SK-N-SH (cell line): ENCODE data around the gene MAN1A1. TPM values are rescaled to one million over a fixed set of nuclear protein-coding genes. Genes with fewer than 3 reads are reported as not detected.

Experiments
- CTCF ChIA-PET: fragments of 300-600, 350-600 bp; formaldehyde crosslinking; extraction: SDS; loops from one replicate; lab custom pipeline; 2021; lab: Yijun Ruan, JAX
- POLR2A ChIA-PET: fragments of 350-600 bp; sonication (Branson Sonifier 250); formaldehyde crosslinking; extraction: SDS; loops from one replicate; lab custom pipeline; 2020; ENCODE audit warnings: antibody characterized with exemption, inconsistent platforms; lab: Yijun Ruan, JAX
- DNase-seq: peaks from one replicate; pipeline ENCODE4 v3.0.0; 2012
- H2AFZ ChIP-seq: fragments of 200-600 bp; sonication (generic); 2 replicates; pipeline ENCODE4 v1.8.1; 2016; ENCODE audit warnings: antibody characterized with exemption, mild to moderate bottlenecking, low read depth
- H3F3A ChIP-seq: fragments of 200-600 bp; sonication (generic); replicated peaks from 2 replicates; pipeline ENCODE3; 2016; ENCODE audit warnings: antibody characterized with exemption, mild to moderate bottlenecking; ENCODE audit not compliant: insufficient read depth
- H3K27ac ChIP-seq, 2 experiments: fragments of 200-500 bp in 1 of 2; fragments of 200-600 bp in 1 of 2; sonication (Bioruptor generic) in 1 of 2; sonication (generic), shearing (Covaris generic) in 1 of 2; 2 replicates each; pipeline versions ENCODE4 v1.5.1 to v1.6.1; 2014 to 2016; ENCODE audit warnings: low read depth in 2 of 2, inconsistent platforms in 1 of 2, low read length in 1 of 2, mild to moderate bottlenecking in 1 of 2, mixed read lengths in 1 of 2
- H3K27me3 ChIP-seq: fragments of 200-600 bp; sonication (generic), shearing (Covaris generic); 2 replicates; pipeline ENCODE4 v1.6.1; 2016; ENCODE audit warnings: mixed run types; ENCODE audit not compliant: insufficient read depth
- H3K36me3 ChIP-seq, 2 experiments: fragments of 200-500 bp in 1 of 2; fragments of 200-600 bp in 1 of 2; sonication (Bioruptor generic) in 1 of 2; sonication (generic) in 1 of 2; replicated peaks in 1 of 2; 2 replicates each; pipeline versions ENCODE3 to v1.5.1; 2014 to 2016; ENCODE audit warnings: low read length in 1 of 2, mild to moderate bottlenecking in 1 of 2; ENCODE audit not compliant: insufficient read depth in 2 of 2, control insufficient read depth in 1 of 2
- H3K4me1 ChIP-seq, 2 experiments: fragments of 200-500 bp in 1 of 2; fragments of 200-600 bp in 1 of 2; sonication (Bioruptor generic) in 1 of 2; sonication (generic), shearing (Covaris generic) in 1 of 2; 2 replicates each; pipeline versions ENCODE4 v1.5.1 to v1.6.1; 2014 to 2016; ENCODE audit warnings: low read depth in 1 of 2, low read length in 1 of 2, mixed run types in 1 of 2; ENCODE audit not compliant: insufficient read depth in 2 of 2, control insufficient read depth in 1 of 2
- H3K4me2 ChIP-seq: fragments of 200-600 bp; sonication (generic), shearing (Covaris generic); 2 replicates; pipeline ENCODE4 v1.6.1; 2017; ENCODE audit warnings: mixed run types
- H3K4me3 ChIP-seq, 2 experiments: fragments of 200-500 bp in 1 of 2; fragments of 200-600 bp in 1 of 2; sonication (Bioruptor generic) in 1 of 2; sonication (generic), shearing (Covaris generic) in 1 of 2; 2 replicates each; pipeline versions ENCODE4 v1.5.1 to v1.8.1; 2014 to 2016; ENCODE audit warnings: low read depth in 2 of 2, inconsistent platforms in 1 of 2, low read length in 1 of 2, mild to moderate bottlenecking in 1 of 2, mixed read lengths in 1 of 2, moderate library complexity in 1 of 2
- H3K79me2 ChIP-seq: fragments of 200-600 bp; sonication (generic); 2 replicates; pipeline ENCODE4 v1.8.1; 2017; ENCODE audit warnings: mild to moderate bottlenecking; ENCODE audit not compliant: insufficient read depth
- H3K9ac ChIP-seq: fragments of 200-600 bp; sonication (generic); 2 replicates; pipeline ENCODE4 v1.6.1; 2017; ENCODE audit warnings: mixed run types
- H3K9me2 ChIP-seq: fragments of 200-600 bp; sonication (generic); 2 replicates; pipeline ENCODE4 v1.6.1; 2017; ENCODE audit warnings: mixed run types
- H3K9me3 ChIP-seq: fragments of 200-600 bp; sonication (generic); 2 replicates; pipeline ENCODE4 v1.6.1; 2017; ENCODE audit warnings: mixed run types, mild to moderate bottlenecking, moderate library complexity
- H4K20me1 ChIP-seq: fragments of 200-600 bp; sonication (generic); 2 replicates; pipeline ENCODE4 v1.6.1; 2017; ENCODE audit warnings: mild to moderate bottlenecking, mixed run types; ENCODE audit not compliant: insufficient read depth
- CHD2 ChIP-seq: fragments of 150-350 bp; IDR thresholded peaks from 2 replicates; pipeline ENCODE4 v1.6.1; 2018; ENCODE audit warnings: low read length; ENCODE audit not compliant: partially characterized antibody
- ELF1 ChIP-seq: IDR thresholded peaks from 2 replicates; pipeline ENCODE4 v1.4.0; 2012
- EP300 ChIP-seq, 2 experiments: IDR thresholded peaks; 2 replicates each; pipeline versions ENCODE4 v1.4.0 to v1.6.1; 2012; ENCODE audit warnings: borderline replicate concordance in 1 of 2, low read depth in 1 of 2, low read length in 1 of 2
- FOXJ3 ChIP-seq: sonication (generic); formaldehyde crosslinking; IDR thresholded peaks from 2 replicates; pipeline ENCODE4 v1.5.1; 2020; ENCODE audit warnings: mild to moderate bottlenecking, missing genetic modification reagents
- FOXM1 ChIP-seq: IDR thresholded peaks from 2 replicates; pipeline ENCODE4 v1.4.0; 2012; ENCODE audit warnings: low read depth, mild to moderate bottlenecking
- GATA2 ChIP-seq: sonication (generic); formaldehyde crosslinking; IDR thresholded peaks from 2 replicates; pipeline ENCODE4 v1.5.0; 2020; ENCODE audit warnings: mild to moderate bottlenecking, missing genetic modification reagents
- MEF2A ChIP-seq: IDR thresholded peaks from 2 replicates; pipeline ENCODE4 v1.4.0; 2012; ENCODE audit warnings: low read depth, borderline replicate concordance
- MXI1 ChIP-seq: IDR thresholded peaks from 2 replicates; pipeline ENCODE4 v1.6.1; 2012; ENCODE audit warnings: mild to moderate bottlenecking, low read depth, low read length, improper control_type of control experiment
- PBX3 ChIP-seq: IDR thresholded peaks from 2 replicates; pipeline ENCODE4; 2012
- RFX5 ChIP-seq: IDR thresholded peaks from 2 replicates; pipeline ENCODE4 v1.6.1; 2012; ENCODE audit warnings: mild to moderate bottlenecking, improper control_type of control experiment, low read length
- TAF1 ChIP-seq: IDR thresholded peaks from 2 replicates; pipeline ENCODE4 v1.6.1; 2012; ENCODE audit warnings: low read depth, mild to moderate bottlenecking, low read length, moderate library complexity, borderline replicate concordance
- TEAD4 ChIP-seq: IDR thresholded peaks from 2 replicates; pipeline ENCODE4 v1.4.0; 2012; ENCODE audit warnings: mild to moderate bottlenecking, borderline replicate concordance; ENCODE audit not compliant: insufficient read depth
- ZBTB33 ChIP-seq: IDR thresholded peaks from 2 replicates; pipeline ENCODE4 v1.4.0; 2012; ENCODE audit warnings: low read depth, borderline replicate concordance
- WGBS: methylation state at CpG from one replicate; pipeline ENCODE4 v1.1.6; 2017; ENCODE audit warnings: low lambda C conversion rate; 5-methylcytosine and 5-hydroxymethylcytosine counted together
- polyA plus RNA-seq, 3 experiments: library from polyadenylated mRNA; depleted of rRNA; stranded (reverse); fragments of >200 nt; gene quantifications; 2 replicates each; pipeline ENCODE4 v1.2.3, GENCODE V29; 2012

The MAN1A1 gene
- polyA plus RNA-seq, 1 of the 3 experiments (the other 2 are of a cell fraction): 28.0 TPM

GRCh38 chr6:119243037-119243436 lies 106.5 kb downstream of the MAN1A1 start (continued):
- TF ChIP-seq FOXJ3: no peak
- no peak for TF ChIP-seq FOXM1
- TF ChIP-seq RFX5: no peak
- no peak for TF ChIP-seq TAF1

- Histone ChIP-seq H3K9ac (no peak overlapping the region), H3K4me3 (no peak overlapping the region)
These were observed 107.8 kb downstream of the MAN1A1 start for GRCh38 chr6:119241540-119242309.

More at GRCh38 chr6:119241540-119242309, 107.8 kb downstream of the MAN1A1 start:
- TF ChIP-seq MXI1 (no peak), TAF1 (no peak), ZBTB33 (no peak), RFX5 (no peak), ELF1 (no peak), FOXM1 (no peak), MEF2A (no peak), EP300 (IDR thresholded peaks at IDR 0.05; ENCODE audit: borderline replicate concordance in 1 of 2, low read depth in 1 of 2, low read length in 1 of 2) (no peak), GATA2 (no peak), PBX3 (no peak), CHD2 (no peak), TEAD4 (no peak), FOXJ3 (no peak)
- Histone ChIP-seq H3K9me3 (no peaks in the 10 kb centered on the region), H4K20me1 (no peaks in the 10 kb centered on the region), H3K9me2 (no peaks in the 10 kb centered on the region), H3K36me3 (peaks cover 5 to 28% of the 10 kb centered on the region in 2 experiments), H3K4me1 (peaks cover 0 to 9% of the 10 kb centered on the region in 2 experiments; a peak in 2 of 4 replicates), H3K27me3 (no peaks in the 10 kb centered on the region), H3K79me2 (no peaks in the 10 kb centered on the region), H3K4me2 (no peak overlapping the region), H3K27ac (no peak overlapping the region), H3F3A (no peaks in the 10 kb centered on the region), H2AFZ (no peak overlapping the region)
- DNase-seq: no peak
- ChIA-PET CTCF (interaction anchor here (1.0 to 1.2 kb wide), 2 partner anchors 11 to 345 kb away, joined by 3 read pairs; no protein-coding TSS in a partner anchor), POLR2A (no interaction called here)
- WGBS: 90% methylated on average over 3 of the region's 3 CpGs
